HepG2 (cell line): ENCODE results near the gene KRTAP10-8. TPM values are rescaled to one million over a fixed set of nuclear protein-coding genes. Genes with fewer than 3 reads are reported as not detected.

Experiments
- ELF3 ChIP-seq: IDR thresholded peaks from 2 replicates; pipeline ENCODE4 v1.6.1; 2016; ENCODE audit warnings: missing genetic modification reagents, missing compliant biosample characterization
- HDAC6 ChIP-seq: fragments of 200-600 bp; sonication (generic); IDR thresholded peaks from 2 replicates; pipeline ENCODE4 v1.7.0; 2017; ENCODE audit warnings: mild to moderate bottlenecking, antibody characterized with exemption, low read length, low read depth
- HNRNPH1 ChIP-seq: fragments of 200-400 bp; formaldehyde crosslinking; optimal IDR thresholded peaks from 2 replicates; pipeline ENCODE3; 2017; ENCODE audit warnings: mild to moderate bottlenecking, low read depth, low read length
- JARID2 ChIP-seq: sonication (generic); formaldehyde crosslinking; IDR thresholded peaks from 2 replicates; pipeline ENCODE4 v1.8.1; 2023; ENCODE audit warnings: missing genetic modification reagents, inconsistent platforms; ENCODE audit not compliant: insufficient replicate concordance
- KLF12 ChIP-seq: sonication (generic); formaldehyde crosslinking; IDR thresholded peaks from 2 replicates; pipeline ENCODE4 v1.4.0; 2020; ENCODE audit warnings: missing genetic modification reagents, borderline replicate concordance
- NR1H2 ChIP-seq: sonication (generic); formaldehyde crosslinking; IDR thresholded peaks from 2 replicates; pipeline ENCODE4 v1.8.1; 2022; ENCODE audit warnings: low read depth, missing genetic modification reagents, borderline replicate concordance
- RORA ChIP-seq: sonication (generic); formaldehyde crosslinking; IDR thresholded peaks from 2 replicates; pipeline ENCODE4 v1.5.0; 2020; ENCODE audit warnings: mild to moderate bottlenecking, missing genetic modification reagents, moderate library complexity
- RXRB ChIP-seq: IDR thresholded peaks from 2 replicates; pipeline ENCODE4 v1.6.1; 2016; ENCODE audit warnings: borderline replicate concordance, missing genetic modification reagents, missing compliant biosample characterization
- SNAI1 ChIP-seq: sonication (generic); formaldehyde crosslinking; IDR thresholded peaks from 2 replicates; pipeline ENCODE4 v1.5.0; 2020; ENCODE audit warnings: mild to moderate bottlenecking, missing genetic modification reagents, borderline replicate concordance
- SRSF9 ChIP-seq: fragments of 200-400 bp; formaldehyde crosslinking; IDR thresholded peaks from 2 replicates; pipeline ENCODE4 v1.6.1; 2018; ENCODE audit warnings: borderline replicate concordance, mild to moderate bottlenecking, low read depth, low read length; ENCODE audit not compliant: insufficient read depth, poor library complexity, severe bottlenecking
- TP53 ChIP-seq: sonication (generic); formaldehyde crosslinking; conservative IDR thresholded peaks from 2 replicates; pipeline ENCODE4 v1.4.0; 2020; ENCODE audit warnings: missing genetic modification reagents
- YEATS4 ChIP-seq: sonication (generic); formaldehyde crosslinking; IDR thresholded peaks from 2 replicates; pipeline ENCODE4 v1.4.0; 2020; ENCODE audit warnings: missing genetic modification reagents, borderline replicate concordance
- ZFY ChIP-seq: sonication (generic); formaldehyde crosslinking; IDR thresholded peaks from 2 replicates; pipeline ENCODE4 v1.4.0; 2020; ENCODE audit warnings: missing genetic modification reagents
- ZMYM2 ChIP-seq: sonication (generic); formaldehyde crosslinking; IDR thresholded peaks from 2 replicates; pipeline ENCODE4 v1.8.0; 2022; ENCODE audit warnings: mild to moderate bottlenecking, missing genetic modification reagents
- ZNF180 ChIP-seq: sonication (generic); formaldehyde crosslinking; IDR thresholded peaks from 2 replicates; pipeline ENCODE4 v1.4.0; 2020; ENCODE audit warnings: low read depth, missing genetic modification reagents, borderline replicate concordance
- ZNF337 ChIP-seq: sonication (generic); formaldehyde crosslinking; IDR thresholded peaks from 2 replicates; pipeline ENCODE4 v1.5.1; 2020; ENCODE audit warnings: missing genetic modification reagents, low read depth, mild to moderate bottlenecking, borderline replicate concordance
- ZNF484 ChIP-seq: sonication (generic); formaldehyde crosslinking; IDR thresholded peaks from 2 replicates; pipeline ENCODE4 v1.5.1; 2020; ENCODE audit warnings: mild to moderate bottlenecking, low read depth, missing genetic modification reagents, borderline replicate concordance
- ZNF513 ChIP-seq: sonication (generic); formaldehyde crosslinking; conservative IDR thresholded peaks from 2 replicates; pipeline ENCODE4 v1.5.0; 2020; ENCODE audit warnings: missing genetic modification reagents
- ZNF607 ChIP-seq: sonication (generic); formaldehyde crosslinking; IDR thresholded peaks from 2 replicates; pipeline ENCODE4 v1.5.1; 2020; ENCODE audit warnings: missing genetic modification reagents, mild to moderate bottlenecking, borderline replicate concordance
- ZNF7 ChIP-seq: IDR thresholded peaks from 2 replicates; pipeline ENCODE4 v1.6.1; 2016; ENCODE audit warnings: missing biosample characterization, missing genetic modification reagents
- ZNF703 ChIP-seq: sonication (generic); formaldehyde crosslinking; IDR thresholded peaks from 2 replicates; pipeline ENCODE4 v1.5.1; 2020; ENCODE audit warnings: missing genetic modification reagents, mild to moderate bottlenecking, moderate library complexity, borderline replicate concordance
- ZNF777 ChIP-seq: sonication (generic); formaldehyde crosslinking; IDR thresholded peaks from 2 replicates; pipeline ENCODE4 v1.4.0; 2020; ENCODE audit warnings: missing genetic modification reagents
- ZSCAN12 ChIP-seq: sonication (generic); formaldehyde crosslinking; IDR thresholded peaks from 2 replicates; pipeline ENCODE4 v1.9.0; 2021; ENCODE audit warnings: mild to moderate bottlenecking, missing genetic modification reagents
- polyA plus RNA-seq, 8 experiments: library from polyadenylated mRNA; depleted of rRNA in 3 of 8; stranded (reverse) in 7 of 8; unstranded in 1 of 8; fragments of >200 nt; fragmentation: Illumina TruSeq in 4 of 8; extraction: Trizol in 4 of 8; gene quantifications; 2 replicates each; pipeline versions ENCODE4 v1.2.1 to v1.2.3, GENCODE V29; 2011 to 2016; ENCODE audit warnings: low read depth in 4 of 8, missing spikeins in 1 of 8, mixed read lengths in 1 of 8; ENCODE audit not compliant: insufficient read depth in 1 of 8
- total RNA-seq, 5 experiments: library from RNA; depleted of rRNA; stranded (reverse); fragments of >200 nt; fragmentation: Illumina TruSeq; extraction: Trizol; gene quantifications; 2 replicates each; pipeline ENCODE4 v1.2.3, GENCODE V29; 2016; ENCODE audit warnings: low read depth in 1 of 5
- TF ChIP-seq, protein P1 (sequence below): sonication (generic); formaldehyde crosslinking; IDR thresholded peaks from 2 replicates; pipeline ENCODE4 v1.5.0; 2020; ENCODE audit warnings: mild to moderate bottlenecking, missing genetic modification reagents
- TF ChIP-seq, protein P2 (sequence below): sonication (generic); formaldehyde crosslinking; conservative IDR thresholded peaks from 2 replicates; pipeline ENCODE4 v1.8.1; 2023; ENCODE audit warnings: missing genetic modification reagents

Gene KRTAP10-8
- total and polyA plus RNA-seq, 2 of the 13 experiments (the other 11 are each of a cell fraction or from before 2014, with no cell fraction given): not detected

GRCh38 chr21:44593598-44594405 lies 18.1 kb upstream of the KRTAP10-8 start (continued):
- TF ChIP-seq ZNF180 (CRISPR knock-in tag) (no peak), HNRNPH1 (no peak), SNAI1 (CRISPR knock-in tag) (no peak), ZNF607 (CRISPR knock-in tag) (peak; percentile 96), ZNF777 (CRISPR knock-in tag) (no peak), ELF3 (CRISPR knock-in tag) (peak; percentile 75), ZNF703 (CRISPR knock-in tag) (no peak), ZNF337 (CRISPR knock-in tag) (peak; percentile 73; the same call in 1 of the 2 replicates), ZNF484 (no peak), RORA (CRISPR knock-in tag) (no peak), ZFY (CRISPR knock-in tag) (peak; percentile 73), SRSF9 (no peak), ZMYM2 (CRISPR knock-in tag) (peak; percentile 85), YEATS4 (CRISPR knock-in tag) (peak; percentile 76; the same call in 1 of the 2 replicates), RXRB (CRISPR knock-in tag) (peak; percentile 84; the same call in 1 of the 2 replicates), ZNF513 (CRISPR knock-in tag) (no peak), ZNF7 (no peak), JARID2 (peak; percentile 47), KLF12 (CRISPR knock-in tag) (no peak; the same call in 1 of the 2 replicates), ZSCAN12 (no peak; the same call in 1 of the 2 replicates), HDAC6 (no peak), TP53 (no peak), NR1H2 (CRISPR knock-in tag) (no peak)
- TF ChIP-seq, protein P1, sequence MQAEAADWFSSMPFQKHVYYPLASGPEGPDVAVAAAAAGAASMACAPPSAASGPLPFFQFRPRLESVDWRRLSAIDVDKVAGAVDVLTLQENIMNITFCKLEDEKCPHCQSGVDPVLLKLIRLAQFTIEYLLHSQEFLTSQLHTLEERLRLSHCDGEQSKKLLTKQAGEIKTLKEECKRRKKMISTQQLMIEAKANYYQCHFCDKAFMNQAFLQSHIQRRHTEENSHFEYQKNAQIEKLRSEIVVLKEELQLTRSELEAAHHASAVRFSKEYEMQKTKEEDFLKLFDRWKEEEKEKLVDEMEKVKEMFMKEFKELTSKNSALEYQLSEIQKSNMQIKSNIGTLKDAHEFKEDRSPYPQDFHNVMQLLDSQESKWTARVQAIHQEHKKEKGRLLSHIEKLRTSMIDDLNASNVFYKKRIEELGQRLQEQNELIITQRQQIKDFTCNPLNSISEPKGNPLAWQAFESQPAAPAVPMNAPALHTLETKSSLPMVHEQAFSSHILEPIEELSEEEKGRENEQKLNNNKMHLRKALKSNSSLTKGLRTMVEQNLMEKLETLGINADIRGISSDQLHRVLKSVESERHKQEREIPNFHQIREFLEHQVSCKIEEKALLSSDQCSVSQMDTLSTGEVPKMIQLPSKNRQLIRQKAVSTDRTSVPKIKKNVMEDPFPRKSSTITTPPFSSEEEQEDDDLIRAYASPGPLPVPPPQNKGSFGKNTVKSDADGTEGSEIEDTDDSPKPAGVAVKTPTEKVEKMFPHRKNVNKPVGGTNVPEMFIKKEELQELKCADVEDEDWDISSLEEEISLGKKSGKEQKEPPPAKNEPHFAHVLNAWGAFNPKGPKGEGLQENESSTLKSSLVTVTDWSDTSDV (CRISPR knock-in tag): no peak
- TF ChIP-seq, protein P2, sequence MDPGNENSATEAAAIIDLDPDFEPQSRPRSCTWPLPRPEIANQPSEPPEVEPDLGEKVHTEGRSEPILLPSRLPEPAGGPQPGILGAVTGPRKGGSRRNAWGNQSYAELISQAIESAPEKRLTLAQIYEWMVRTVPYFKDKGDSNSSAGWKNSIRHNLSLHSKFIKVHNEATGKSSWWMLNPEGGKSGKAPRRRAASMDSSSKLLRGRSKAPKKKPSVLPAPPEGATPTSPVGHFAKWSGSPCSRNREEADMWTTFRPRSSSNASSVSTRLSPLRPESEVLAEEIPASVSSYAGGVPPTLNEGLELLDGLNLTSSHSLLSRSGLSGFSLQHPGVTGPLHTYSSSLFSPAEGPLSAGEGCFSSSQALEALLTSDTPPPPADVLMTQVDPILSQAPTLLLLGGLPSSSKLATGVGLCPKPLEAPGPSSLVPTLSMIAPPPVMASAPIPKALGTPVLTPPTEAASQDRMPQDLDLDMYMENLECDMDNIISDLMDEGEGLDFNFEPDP (CRISPR knock-in tag): no peak
